K562 (cell line): ENCODE results near the gene KIF18B. TPM values are rescaled to one million over a fixed set of nuclear protein-coding genes. Genes with fewer than 3 reads are reported as not detected.

ENCODE experiments used
- ATF1 ChIP-seq, 2 experiments: fragments of 450-650 bp in 1 of 2; IDR thresholded peaks; 2 replicates each; pipeline ENCODE4 v1.6.1; 2016; ENCODE audit warnings: missing compliant biosample characterization in 1 of 2, missing genetic modification characterization in 1 of 2
- CXXC5 ChIP-seq: fragments of 250-450 bp; sonication (Bioruptor Pico); IDR thresholded peaks from 2 replicates; pipeline ENCODE4 v1.8.0; 2022; ENCODE audit warnings: inconsistent platforms, mild to moderate bottlenecking, moderate library complexity
- EWSR1 ChIP-seq: fragments of 450-650 bp; IDR thresholded peaks from 2 replicates; pipeline ENCODE4 v1.6.1; 2018; ENCODE audit warnings: borderline replicate concordance, mild to moderate bottlenecking, low read depth, moderate library complexity; ENCODE audit not compliant: partially characterized antibody
- FOS ChIP-seq: IDR thresholded peaks from 3 replicates; pipeline ENCODE4 v1.6.1; 2011; ENCODE audit not compliant: insufficient read length; ENCODE audit errors: extremely low read depth
- KDM2B ChIP-seq: fragments of 250-450 bp; sonication (Bioruptor Pico); IDR thresholded peaks from 2 replicates; pipeline ENCODE4 v1.8.0; 2021; ENCODE audit warnings: mild to moderate bottlenecking, moderate library complexity
- KDM4B ChIP-seq, 2 experiments: fragments of 450-650 bp in 1 of 2; sonication (generic) in 1 of 2; IDR thresholded peaks; 2 replicates each; pipeline ENCODE4 v1.6.1; 2016 to 2017; ENCODE audit warnings: borderline replicate concordance in 2 of 2, antibody characterized with exemption in 1 of 2, low read depth in 1 of 2, mild to moderate bottlenecking in 1 of 2
- PHB2 ChIP-seq: fragments of 450-650 bp; IDR thresholded peaks from 2 replicates; pipeline ENCODE4 v1.6.1; 2017; ENCODE audit warnings: low read depth
- RBBP5 ChIP-seq: fragments of 200-600 bp; sonication (generic); IDR thresholded peaks from 2 replicates; pipeline ENCODE4 v1.6.1; 2012; ENCODE audit warnings: borderline replicate concordance, mild to moderate bottlenecking, low read length, control low read depth, inconsistent platforms; ENCODE audit not compliant: insufficient read depth, poor library complexity, severe bottlenecking
- SIX5 ChIP-seq, 2 experiments: IDR thresholded peaks; 2 replicates each; pipeline ENCODE4 v1.6.1; 2011; ENCODE audit warnings: low read length in 2 of 2, borderline replicate concordance in 1 of 2, low read depth in 1 of 2, mild to moderate bottlenecking in 1 of 2, moderate library complexity in 1 of 2; ENCODE audit not compliant: insufficient read depth in 1 of 2
- ZFP1 ChIP-seq: fragments of 450-650 bp; formaldehyde crosslinking; IDR thresholded peaks from 2 replicates; pipeline ENCODE4 v1.4.0; 2020; ENCODE audit warnings: mild to moderate bottlenecking, mixed read lengths
- ZMIZ1 ChIP-seq, 2 experiments: fragments of 150-350 bp in 1 of 2; IDR thresholded peaks; 2 replicates each; pipeline ENCODE4 v1.6.1; 2012 to 2016; ENCODE audit warnings: low read depth in 2 of 2, low read length in 2 of 2, mild to moderate bottlenecking in 1 of 2, moderate library complexity in 1 of 2
- ZNF232 ChIP-seq: sonication (generic); formaldehyde crosslinking; IDR thresholded peaks from 2 replicates; pipeline ENCODE4 v1.8.0; 2022; ENCODE audit warnings: mild to moderate bottlenecking, missing genetic modification reagents
- ZNF324 ChIP-seq: fragments of 250-450 bp; sonication (Bioruptor Pico); IDR thresholded peaks from 2 replicates; pipeline ENCODE4 v1.4.0; 2020; ENCODE audit warnings: mild to moderate bottlenecking
- ZNF586 ChIP-seq: fragments of 450-650 bp; formaldehyde crosslinking; conservative IDR thresholded peaks from 2 replicates; pipeline ENCODE4 v1.4.0; 2020; ENCODE audit warnings: mild to moderate bottlenecking, moderate library complexity
- polyA plus RNA-seq, 8 experiments: library from polyadenylated mRNA; depleted of rRNA in 4 of 8; stranded (reverse) in 5 of 8; unstranded in 3 of 8; fragments of >200 nt; fragmentation: Nextera tagmentation in 2 of 8; fragmentation: Illumina TruSeq in 1 of 8; extraction: Ambion mirVana in 2 of 8; extraction: Trizol in 1 of 8; gene quantifications; 2 replicates each; pipeline versions ENCODE4 v1.2.1 to v1.2.3, GENCODE V29; 2011 to 2014; ENCODE audit warnings: inconsistent platforms in 1 of 8, missing spikeins in 1 of 8
- total RNA-seq, 7 experiments: library from RNA; depleted of rRNA in 6 of 7; stranded (reverse); fragments of >200 nt in 6 of 7; fragmentation: Illumina TruSeq in 2 of 7; extraction: Trizol in 2 of 7; gene quantifications; 2 replicates each; pipeline versions ENCODE4 v1.2.1 to v1.2.3, GENCODE V29; 2011 to 2021; ENCODE audit warnings: low replicate concordance in 1 of 7
- TF ChIP-seq, protein P1 (sequence below): fragments of 150-350 bp; IDR thresholded peaks from 2 replicates; pipeline ENCODE4 v1.6.1; 2014; ENCODE audit warnings: low read depth, mild to moderate bottlenecking, low read length, borderline replicate concordance
- TF ChIP-seq, protein P2 (sequence below): sonication (generic); formaldehyde crosslinking; IDR thresholded peaks from 2 replicates; pipeline ENCODE4 v1.4.0; 2020; ENCODE audit warnings: mild to moderate bottlenecking, missing genetic modification reagents

KIF18B gene
- total and polyA plus RNA-seq, 9 of the 15 experiments (the other 6 are each of a cell fraction or from before 2014, with no cell fraction given), result 2.0 to 42.8 (median 13.2) TPM

DNA sequence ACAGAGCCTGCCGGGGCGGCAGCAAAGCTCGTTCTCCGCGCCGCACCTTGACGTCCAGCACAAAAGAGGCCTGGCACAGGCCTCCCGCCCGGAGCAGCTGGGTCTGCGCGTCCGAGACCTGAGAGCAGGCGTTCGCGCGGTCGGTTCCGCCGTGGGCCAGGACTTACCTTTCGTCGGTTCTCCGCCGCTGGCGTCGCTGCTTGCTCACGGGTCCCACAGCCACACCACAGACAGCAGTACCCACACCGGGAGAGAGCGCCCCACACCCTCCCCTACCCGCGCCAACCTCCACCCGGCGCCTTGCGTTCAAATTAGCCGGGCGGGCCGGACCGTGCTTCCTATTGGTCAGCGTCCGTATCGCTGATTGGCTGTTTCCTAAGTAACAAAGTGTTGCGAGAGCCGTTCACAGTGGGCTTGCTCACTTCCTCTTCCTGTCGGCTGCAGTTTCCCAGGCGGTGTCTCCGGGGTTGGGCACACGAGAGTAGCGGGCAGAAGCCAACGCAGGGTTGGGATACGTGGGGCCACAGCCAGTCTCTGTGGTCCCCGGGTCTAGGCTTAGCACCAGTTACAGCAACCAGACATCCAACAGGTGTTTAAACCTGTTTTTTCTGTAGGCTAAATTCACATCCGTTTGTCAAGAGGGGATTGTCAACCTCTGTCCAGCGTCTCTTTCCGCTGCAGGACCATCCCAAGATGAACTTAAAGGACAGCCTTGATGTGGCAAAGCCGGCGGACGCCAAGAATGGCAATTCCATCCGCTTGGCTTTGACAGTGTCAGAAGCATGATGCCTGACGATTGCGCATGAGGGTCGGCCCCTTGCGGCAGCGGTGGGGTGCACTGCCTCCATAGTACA lies at the start of gene KIF18B (continued):
- TF ChIP-seq EWSR1 (no peak), ZNF324 (CRISPR knock-in tag) (no peak), ZMIZ1 (IDR thresholded peaks at IDR 0.05; ENCODE audit: low read depth in 2 of 2, low read length in 2 of 2) (peak in 1 of 2 experiments; percentile 54; a peak in 1 of 4 replicates), FOS (peak; percentile 87), ZNF232 (CRISPR knock-in tag) (peak; percentile 68; the same call in 1 of the 2 replicates), KDM2B (CRISPR knock-in tag) (no peak), KDM4B (IDR thresholded peaks at IDR 0.05; ENCODE audit: borderline replicate concordance in 2 of 2, low read depth in 1 of 2) (peak in 1 of 2 experiments; percentile 75; a peak in 1 of 4 replicates), CXXC5 (CRISPR knock-in tag) (peak; percentile 77), ZNF586 (CRISPR knock-in tag) (no peak), ATF1 (CRISPR knock-in tag; IDR thresholded peaks at IDR 0.05) (no peak), ATF1 (tag; IDR thresholded peaks at IDR 0.05) (peak; percentile 69; the same call in 1 of the 2 replicates), PHB2 (no peak), ZFP1 (CRISPR knock-in tag) (no peak), RBBP5 (peak; percentile 80), SIX5 (IDR thresholded peaks at IDR 0.05; ENCODE audit: borderline replicate concordance in 1 of 2, insufficient read depth in 1 of 2, low read depth in 1 of 2, low read length in 2 of 2) (no peak)
- TF ChIP-seq, protein P1, sequence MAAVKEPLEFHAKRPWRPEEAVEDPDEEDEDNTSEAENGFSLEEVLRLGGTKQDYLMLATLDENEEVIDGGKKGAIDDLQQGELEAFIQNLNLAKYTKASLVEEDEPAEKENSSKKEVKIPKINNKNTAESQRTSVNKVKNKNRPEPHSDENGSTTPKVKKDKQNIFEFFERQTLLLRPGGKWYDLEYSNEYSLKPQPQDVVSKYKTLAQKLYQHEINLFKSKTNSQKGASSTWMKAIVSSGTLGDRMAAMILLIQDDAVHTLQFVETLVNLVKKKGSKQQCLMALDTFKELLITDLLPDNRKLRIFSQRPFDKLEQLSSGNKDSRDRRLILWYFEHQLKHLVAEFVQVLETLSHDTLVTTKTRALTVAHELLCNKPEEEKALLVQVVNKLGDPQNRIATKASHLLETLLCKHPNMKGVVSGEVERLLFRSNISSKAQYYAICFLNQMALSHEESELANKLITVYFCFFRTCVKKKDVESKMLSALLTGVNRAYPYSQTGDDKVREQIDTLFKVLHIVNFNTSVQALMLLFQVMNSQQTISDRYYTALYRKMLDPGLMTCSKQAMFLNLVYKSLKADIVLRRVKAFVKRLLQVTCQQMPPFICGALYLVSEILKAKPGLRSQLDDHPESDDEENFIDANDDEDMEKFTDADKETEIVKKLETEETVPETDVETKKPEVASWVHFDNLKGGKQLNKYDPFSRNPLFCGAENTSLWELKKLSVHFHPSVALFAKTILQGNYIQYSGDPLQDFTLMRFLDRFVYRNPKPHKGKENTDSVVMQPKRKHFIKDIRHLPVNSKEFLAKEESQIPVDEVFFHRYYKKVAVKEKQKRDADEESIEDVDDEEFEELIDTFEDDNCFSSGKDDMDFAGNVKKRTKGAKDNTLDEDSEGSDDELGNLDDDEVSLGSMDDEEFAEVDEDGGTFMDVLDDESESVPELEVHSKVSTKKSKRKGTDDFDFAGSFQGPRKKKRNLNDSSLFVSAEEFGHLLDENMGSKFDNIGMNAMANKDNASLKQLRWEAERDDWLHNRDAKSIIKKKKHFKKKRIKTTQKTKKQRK, result no peak
- TF ChIP-seq, protein P2, sequence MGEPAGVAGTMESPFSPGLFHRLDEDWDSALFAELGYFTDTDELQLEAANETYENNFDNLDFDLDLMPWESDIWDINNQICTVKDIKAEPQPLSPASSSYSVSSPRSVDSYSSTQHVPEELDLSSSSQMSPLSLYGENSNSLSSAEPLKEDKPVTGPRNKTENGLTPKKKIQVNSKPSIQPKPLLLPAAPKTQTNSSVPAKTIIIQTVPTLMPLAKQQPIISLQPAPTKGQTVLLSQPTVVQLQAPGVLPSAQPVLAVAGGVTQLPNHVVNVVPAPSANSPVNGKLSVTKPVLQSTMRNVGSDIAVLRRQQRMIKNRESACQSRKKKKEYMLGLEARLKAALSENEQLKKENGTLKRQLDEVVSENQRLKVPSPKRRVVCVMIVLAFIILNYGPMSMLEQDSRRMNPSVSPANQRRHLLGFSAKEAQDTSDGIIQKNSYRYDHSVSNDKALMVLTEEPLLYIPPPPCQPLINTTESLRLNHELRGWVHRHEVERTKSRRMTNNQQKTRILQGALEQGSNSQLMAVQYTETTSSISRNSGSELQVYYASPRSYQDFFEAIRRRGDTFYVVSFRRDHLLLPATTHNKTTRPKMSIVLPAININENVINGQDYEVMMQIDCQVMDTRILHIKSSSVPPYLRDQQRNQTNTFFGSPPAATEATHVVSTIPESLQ (CRISPR knock-in tag), result peak; percentile 57; the same call in 1 of the 2 replicates
